T-helper 22 cell (primary cell): Measurements from ENCODE around the gene FRMD4A.

ENCODE experiments used
- DNase-seq: peaks from one replicate; pipeline ENCODE4 v3.0.0-alpha.2; 2020; ENCODE audit warnings: low read depth

The FRMD4A gene

GRCh38 chr10:13671904-13672303 lies 658.8 kb downstream of the FRMD4A start:
- DNase-seq: no peak

- DNase-seq: no peak
Observed at GRCh38 chr10:13670311-13670710, 660.4 kb downstream of the FRMD4A start.

- DNase-seq: no peak
Observed at GRCh38 chr10:13669901-13670300, 660.8 kb downstream of the FRMD4A start.

GRCh38 chr10:13669182-13669855 lies 661.4 kb downstream of the FRMD4A start:
- DNase-seq: no peak

GRCh38 chr10:13668126-13668525 lies 662.6 kb downstream of the FRMD4A start:
- DNase-seq: no peak

GRCh38 chr10:13665516-13666262 lies 665.0 kb downstream of the FRMD4A start:
- no peak for DNase-seq

- no peak for DNase-seq
Observed at GRCh38 chr10:13661256-13661655, 669.5 kb downstream of the FRMD4A start.

GRCh38 chr10:13660551-13660920 lies 670.2 kb downstream of the FRMD4A start:
- no peak for DNase-seq

GRCh38 chr10:13659887-13660550 lies 670.7 kb downstream of the FRMD4A start:
- peak; percentile 19 for DNase-seq

GRCh38 chr10:13658871-13659685 lies 671.6 kb downstream of the FRMD4A start:
- DNase-seq: no peak

GRCh38 chr10:13658264-13658663 lies 672.5 kb downstream of the FRMD4A start:
- no peak for DNase-seq

- DNase-seq: no peak
Observed at GRCh38 chr10:13657101-13657680, 673.5 kb downstream of the FRMD4A start.

GRCh38 chr10:13656337-13657100 lies 674.2 kb downstream of the FRMD4A start:
- no peak for DNase-seq

GRCh38 chr10:13654846-13655245 lies 675.9 kb downstream of the FRMD4A start:
- no peak for DNase-seq

GRCh38 chr10:13654118-13654830 lies 676.5 kb downstream of the FRMD4A start:
- DNase-seq: no peak

- no peak for DNase-seq
Observed at GRCh38 chr10:13652860-13653259, 677.9 kb downstream of the FRMD4A start.

GRCh38 chr10:13651969-13652720 lies 678.6 kb downstream of the FRMD4A start:
- no peak for DNase-seq

GRCh38 chr10:13650961-13651360 lies 679.8 kb downstream of the FRMD4A start:
- DNase-seq: no peak

GRCh38 chr10:13649844-13650520 lies 680.7 kb downstream of the FRMD4A start:
- DNase-seq: no peak
